GM23338 (cell line): ENCODE data around the gene USH1C. TPM values are rescaled to one million over a fixed set of nuclear protein-coding genes. Genes with fewer than 3 reads are reported as not detected.

ENCODE experiments used
- ATAC-seq: fragments of 200-7000 bp; cut with Tn5 transposase; 3 replicates; pipeline ENCODE4 v1.9.1; 2020
- DNase-seq: peaks from one replicate; pipeline ENCODE4 v3.0.0-alpha.2; 2015; ENCODE audit warnings: low spot score
- H2AFZ ChIP-seq: fragments of 200-600 bp; sonication (generic); 2 replicates; pipeline ENCODE4 v1.8.0; 2016; ENCODE audit warnings: antibody characterized with exemption, mild to moderate bottlenecking, moderate library complexity
- H3F3A ChIP-seq: fragments of 200-600 bp; sonication (generic); replicated peaks from 2 replicates; pipeline ENCODE4 v1.8.0; 2017; ENCODE audit warnings: antibody characterized with exemption, mixed run types, low read depth
- H3K27ac ChIP-seq: fragments of 200-600 bp; sonication (generic); 2 replicates; pipeline ENCODE4 v1.6.1; 2016; ENCODE audit warnings: low read depth
- H3K27me3 ChIP-seq: fragments of 200-600 bp; sonication (generic); 2 replicates; pipeline ENCODE4 v1.8.0; 2016; ENCODE audit warnings: mild to moderate bottlenecking, mixed run types, moderate library complexity; ENCODE audit not compliant: insufficient read depth
- H3K36me3 ChIP-seq: fragments of 200-600 bp; sonication (generic); 2 replicates; pipeline ENCODE4 v1.8.0; 2016; ENCODE audit warnings: mild to moderate bottlenecking; ENCODE audit not compliant: insufficient read depth
- H3K4me1 ChIP-seq: fragments of 200-600 bp; sonication (generic); 2 replicates; pipeline ENCODE4 v1.8.0; 2016; ENCODE audit warnings: mild to moderate bottlenecking, moderate library complexity; ENCODE audit not compliant: insufficient read depth
- H3K4me2 ChIP-seq: fragments of 200-600 bp; sonication (generic); 2 replicates; pipeline ENCODE4 v1.7.1; 2017; ENCODE audit warnings: mixed run types
- H3K4me3 ChIP-seq: fragments of 200-600 bp; sonication (generic); 2 replicates; pipeline ENCODE4 v1.6.1; 2016; ENCODE audit warnings: mixed run types
- H3K79me2 ChIP-seq: fragments of 200-600 bp; sonication (generic); replicated peaks from 2 replicates; pipeline ENCODE4 v1.8.0; 2017; ENCODE audit warnings: mild to moderate bottlenecking; ENCODE audit not compliant: insufficient read depth
- H3K9me2 ChIP-seq: fragments of 200-600 bp; sonication (generic); 2 replicates; pipeline ENCODE4 v1.8.0; 2017; ENCODE audit not compliant: insufficient read depth
- H4K20me1 ChIP-seq: fragments of 200-600 bp; sonication (generic); replicated peaks from 2 replicates; pipeline ENCODE4 v1.8.0; 2017; ENCODE audit warnings: mild to moderate bottlenecking; ENCODE audit not compliant: insufficient read depth
- H3K27ac Mint-ChIP-seq: 2 replicates; pipeline ENCODE4 v1.8.0; 2020; ENCODE audit warnings: inconsistent platforms, mild to moderate bottlenecking, moderate library complexity, mixed read lengths
- H3K27me3 Mint-ChIP-seq: 3 replicates; pipeline ENCODE4 v1.8.0; 2022; ENCODE audit warnings: low read depth, mild to moderate bottlenecking, moderate library complexity, mixed read lengths, inconsistent platforms; ENCODE audit not compliant: insufficient read depth, poor library complexity
- H3K36me3 Mint-ChIP-seq: 3 replicates; pipeline ENCODE4 v1.8.0; 2021; ENCODE audit warnings: low read depth, mild to moderate bottlenecking, inconsistent platforms, moderate library complexity, mixed read lengths
- H3K4me1 Mint-ChIP-seq: 3 replicates; pipeline ENCODE4 v1.8.0; 2020; ENCODE audit warnings: mild to moderate bottlenecking, inconsistent platforms, mixed read lengths
- H3K4me3 Mint-ChIP-seq: 3 replicates; pipeline ENCODE4 v1.8.0; 2021; ENCODE audit warnings: moderate library complexity, mild to moderate bottlenecking, inconsistent platforms, mixed read lengths
- H3K9me3 Mint-ChIP-seq: 3 replicates; pipeline ENCODE4 v1.8.0; 2020; ENCODE audit warnings: moderate library complexity, mild to moderate bottlenecking, inconsistent platforms, mixed read lengths
- CREB1 ChIP-seq: fragments of 250-450 bp; sonication (Bioruptor Pico); IDR thresholded peaks from 2 replicates; pipeline ENCODE4 v1.5.0; 2020; ENCODE audit warnings: low read depth, mild to moderate bottlenecking, moderate library complexity
- EZH2 ChIP-seq: fragments of 200-600 bp; sonication (generic); IDR thresholded peaks from one replicate; pipeline ENCODE4 v1.8.0; 2017; ENCODE audit warnings: antibody characterized with exemption, mild to moderate bottlenecking, low read depth; ENCODE audit not compliant: unreplicated experiment
- JUNB ChIP-seq: IDR thresholded peaks from one replicate; pipeline ENCODE4 v1.6.1; 2016; ENCODE audit warnings: antibody characterized with exemption; ENCODE audit not compliant: unreplicated experiment
- STAT1 ChIP-seq: IDR thresholded peaks from one replicate; pipeline ENCODE4 v1.6.1; 2016; ENCODE audit warnings: antibody characterized with exemption; ENCODE audit not compliant: unreplicated experiment
- polyA plus RNA-seq: library from polyadenylated mRNA; unstranded; fragments of >200 nt; fragmentation: Nextera tagmentation; extraction: Ambion mirVana; gene quantifications from 2 replicates; pipeline ENCODE4 v1.2.1, GENCODE V29; 2016
- total RNA-seq: library from RNA; depleted of rRNA; stranded (reverse); fragments of >200 nt; shearing (Covaris generic); gene quantifications from 2 replicates; pipeline ENCODE4 v1.2.3, GENCODE V29; 2014
- TF ChIP-seq, protein P1 (sequence below): fragments of 250-450 bp; sonication (Bioruptor Pico); IDR thresholded peaks from 2 replicates; pipeline ENCODE4 v1.5.0; 2020; ENCODE audit warnings: mild to moderate bottlenecking, moderate library complexity
- TF ChIP-seq, protein P2 (sequence below), 2 experiments: fragments of 200-600 bp in 1 of 2; sonication (generic) in 1 of 2; conservative IDR thresholded peaks; 2 replicates each; pipeline versions ENCODE4 v1.5.1 to v1.6.1; 2016 to 2017; ENCODE audit warnings: antibody characterized with exemption in 2 of 2, low read depth in 2 of 2, mild to moderate bottlenecking in 2 of 2, moderate library complexity in 1 of 2
- TF ChIP-seq, protein P3 (sequence below): IDR thresholded peaks from 2 replicates; pipeline ENCODE4 v1.6.1; 2016; ENCODE audit warnings: antibody characterized with exemption

The USH1C gene
- total and polyA plus RNA-seq, 2 experiments from 2014 or later = 1.3 to 1.8 TPM

DNA sequence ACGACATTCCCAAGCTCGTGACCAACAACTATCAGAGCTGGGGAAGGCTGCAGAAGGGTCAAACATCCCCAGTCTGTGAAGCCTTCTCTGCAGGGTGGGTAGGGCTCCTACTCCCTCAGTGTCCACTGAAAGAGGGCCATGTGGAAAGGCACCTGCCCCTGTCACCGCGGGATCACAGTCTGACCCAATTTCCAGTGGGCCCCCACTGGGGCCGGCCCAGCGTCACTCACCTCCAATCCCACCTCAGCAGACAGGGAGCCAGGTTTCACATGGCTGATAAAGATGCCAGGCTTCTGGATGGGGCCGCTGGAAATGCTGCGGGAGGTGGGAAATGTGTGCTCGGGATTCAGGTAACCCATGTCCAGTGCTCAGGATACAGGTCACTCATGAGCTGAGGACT lies 20.0 kb downstream of the USH1C start (continued):
- TF ChIP-seq, protein P1, sequence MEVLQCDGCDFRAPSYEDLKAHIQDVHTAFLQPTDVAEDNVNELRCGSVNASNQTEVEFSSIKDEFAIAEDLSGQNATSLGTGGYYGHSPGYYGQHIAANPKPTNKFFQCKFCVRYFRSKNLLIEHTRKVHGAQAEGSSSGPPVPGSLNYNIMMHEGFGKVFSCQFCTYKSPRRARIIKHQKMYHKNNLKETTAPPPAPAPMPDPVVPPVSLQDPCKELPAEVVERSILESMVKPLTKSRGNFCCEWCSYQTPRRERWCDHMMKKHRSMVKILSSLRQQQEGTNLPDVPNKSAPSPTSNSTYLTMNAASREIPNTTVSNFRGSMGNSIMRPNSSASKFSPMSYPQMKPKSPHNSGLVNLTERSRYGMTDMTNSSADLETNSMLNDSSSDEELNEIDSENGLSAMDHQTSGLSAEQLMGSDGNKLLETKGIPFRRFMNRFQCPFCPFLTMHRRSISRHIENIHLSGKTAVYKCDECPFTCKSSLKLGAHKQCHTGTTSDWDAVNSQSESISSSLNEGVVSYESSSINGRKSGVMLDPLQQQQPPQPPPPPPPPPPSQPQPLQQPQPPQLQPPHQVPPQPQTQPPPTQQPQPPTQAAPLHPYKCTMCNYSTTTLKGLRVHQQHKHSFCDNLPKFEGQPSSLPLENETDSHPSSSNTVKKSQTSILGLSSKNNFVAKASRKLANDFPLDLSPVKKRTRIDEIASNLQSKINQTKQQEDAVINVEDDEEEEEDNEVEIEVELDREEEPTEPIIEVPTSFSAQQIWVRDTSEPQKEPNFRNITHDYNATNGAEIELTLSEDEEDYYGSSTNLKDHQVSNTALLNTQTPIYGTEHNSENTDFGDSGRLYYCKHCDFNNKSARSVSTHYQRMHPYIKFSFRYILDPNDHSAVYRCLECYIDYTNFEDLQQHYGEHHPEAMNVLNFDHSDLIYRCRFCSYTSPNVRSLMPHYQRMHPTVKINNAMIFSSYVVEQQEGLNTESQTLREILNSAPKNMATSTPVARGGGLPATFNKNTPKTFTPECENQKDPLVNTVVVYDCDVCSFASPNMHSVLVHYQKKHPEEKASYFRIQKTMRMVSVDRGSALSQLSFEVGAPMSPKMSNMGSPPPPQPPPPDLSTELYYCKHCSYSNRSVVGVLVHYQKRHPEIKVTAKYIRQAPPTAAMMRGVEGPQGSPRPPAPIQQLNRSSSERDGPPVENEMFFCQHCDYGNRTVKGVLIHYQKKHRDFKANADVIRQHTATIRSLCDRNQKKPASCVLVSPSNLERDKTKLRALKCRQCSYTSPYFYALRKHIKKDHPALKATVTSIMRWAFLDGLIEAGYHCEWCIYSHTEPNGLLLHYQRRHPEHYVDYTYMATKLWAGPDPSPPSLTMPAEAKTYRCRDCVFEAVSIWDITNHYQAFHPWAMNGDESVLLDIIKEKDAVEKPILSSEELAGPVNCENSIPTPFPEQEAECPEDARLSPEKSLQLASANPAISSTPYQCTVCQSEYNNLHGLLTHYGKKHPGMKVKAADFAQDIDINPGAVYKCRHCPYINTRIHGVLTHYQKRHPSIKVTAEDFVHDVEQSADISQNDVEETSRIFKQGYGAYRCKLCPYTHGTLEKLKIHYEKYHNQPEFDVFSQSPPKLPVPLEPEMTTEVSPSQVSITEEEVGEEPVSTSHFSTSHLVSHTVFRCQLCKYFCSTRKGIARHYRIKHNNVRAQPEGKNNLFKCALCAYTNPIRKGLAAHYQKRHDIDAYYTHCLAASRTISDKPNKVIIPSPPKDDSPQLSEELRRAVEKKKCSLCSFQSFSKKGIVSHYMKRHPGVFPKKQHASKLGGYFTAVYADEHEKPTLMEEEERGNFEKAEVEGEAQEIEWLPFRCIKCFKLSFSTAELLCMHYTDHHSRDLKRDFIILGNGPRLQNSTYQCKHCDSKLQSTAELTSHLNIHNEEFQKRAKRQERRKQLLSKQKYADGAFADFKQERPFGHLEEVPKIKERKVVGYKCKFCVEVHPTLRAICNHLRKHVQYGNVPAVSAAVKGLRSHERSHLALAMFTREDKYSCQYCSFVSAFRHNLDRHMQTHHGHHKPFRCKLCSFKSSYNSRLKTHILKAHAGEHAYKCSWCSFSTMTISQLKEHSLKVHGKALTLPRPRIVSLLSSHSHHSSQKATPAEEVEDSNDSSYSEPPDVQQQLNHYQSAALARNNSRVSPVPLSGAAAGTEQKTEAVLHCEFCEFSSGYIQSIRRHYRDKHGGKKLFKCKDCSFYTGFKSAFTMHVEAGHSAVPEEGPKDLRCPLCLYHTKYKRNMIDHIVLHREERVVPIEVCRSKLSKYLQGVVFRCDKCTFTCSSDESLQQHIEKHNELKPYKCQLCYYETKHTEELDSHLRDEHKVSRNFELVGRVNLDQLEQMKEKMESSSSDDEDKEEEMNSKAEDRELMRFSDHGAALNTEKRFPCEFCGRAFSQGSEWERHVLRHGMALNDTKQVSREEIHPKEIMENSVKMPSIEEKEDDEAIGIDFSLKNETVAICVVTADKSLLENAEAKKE (CRISPR knock-in tag) = no peak
- TF ChIP-seq STAT1 (no peak), EZH2 (no peak), JUNB (no peak), CREB1 (CRISPR knock-in tag) (no peak)
- TF ChIP-seq, protein P2, sequence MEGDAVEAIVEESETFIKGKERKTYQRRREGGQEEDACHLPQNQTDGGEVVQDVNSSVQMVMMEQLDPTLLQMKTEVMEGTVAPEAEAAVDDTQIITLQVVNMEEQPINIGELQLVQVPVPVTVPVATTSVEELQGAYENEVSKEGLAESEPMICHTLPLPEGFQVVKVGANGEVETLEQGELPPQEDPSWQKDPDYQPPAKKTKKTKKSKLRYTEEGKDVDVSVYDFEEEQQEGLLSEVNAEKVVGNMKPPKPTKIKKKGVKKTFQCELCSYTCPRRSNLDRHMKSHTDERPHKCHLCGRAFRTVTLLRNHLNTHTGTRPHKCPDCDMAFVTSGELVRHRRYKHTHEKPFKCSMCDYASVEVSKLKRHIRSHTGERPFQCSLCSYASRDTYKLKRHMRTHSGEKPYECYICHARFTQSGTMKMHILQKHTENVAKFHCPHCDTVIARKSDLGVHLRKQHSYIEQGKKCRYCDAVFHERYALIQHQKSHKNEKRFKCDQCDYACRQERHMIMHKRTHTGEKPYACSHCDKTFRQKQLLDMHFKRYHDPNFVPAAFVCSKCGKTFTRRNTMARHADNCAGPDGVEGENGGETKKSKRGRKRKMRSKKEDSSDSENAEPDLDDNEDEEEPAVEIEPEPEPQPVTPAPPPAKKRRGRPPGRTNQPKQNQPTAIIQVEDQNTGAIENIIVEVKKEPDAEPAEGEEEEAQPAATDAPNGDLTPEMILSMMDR (conservative IDR thresholded peaks at IDR 0.05; ENCODE audit: low read depth in 2 of 2) = no peak

DNA sequence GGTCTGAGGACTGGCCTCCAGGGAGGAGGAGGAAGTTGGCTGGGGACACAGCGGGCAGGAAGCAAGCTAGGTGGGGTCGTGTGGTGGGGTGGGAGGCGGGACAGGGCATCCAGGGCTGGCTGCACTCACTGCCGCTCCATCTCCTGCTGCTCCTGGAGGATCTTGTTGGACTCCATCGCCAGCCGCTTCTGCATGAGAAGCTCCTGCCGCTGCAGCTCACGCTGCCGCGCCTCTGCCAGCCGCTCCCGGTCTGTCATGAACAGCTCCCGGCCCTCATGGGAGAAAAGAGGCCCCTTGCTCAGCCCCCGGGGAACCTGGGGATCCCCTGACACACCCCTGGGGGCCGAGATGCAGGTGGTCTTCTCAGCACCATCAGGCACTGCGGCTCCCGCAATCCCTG lies 21.6 kb downstream of the USH1C start:
- Histone ChIP-seq H3K27ac (no peak overlapping the region), H2AFZ (no peak overlapping the region), H3K79me2 (no peaks in the 10 kb centered on the region), H3F3A (no peaks in the 10 kb centered on the region), H3K36me3 (no peaks in the 10 kb centered on the region), H3K9me2 (0 out of 2 replicates have a peak, but pooled peaks cover 5% of the 10 kb centered on the region), H3K4me1 (peaks cover 14% of the 10 kb centered on the region; the same call in 1 of the 2 replicates), H3K27me3 (no peaks in the 10 kb centered on the region), H3K4me3 (no peak overlapping the region), H3K4me2 (no peak overlapping the region), H4K20me1 (no peaks in the 10 kb centered on the region)
- Mint-ChIP-seq H3K4me1 (peaks cover 18% of the 10 kb centered on the region), H3K27ac (no peak overlapping the region), H3K36me3 (peaks cover 5% of the 10 kb centered on the region; the same call in 2 of the 3 replicates), H3K9me3 (no peaks in the 10 kb centered on the region; the same call in 2 of the 3 replicates), H3K4me3 (no peak overlapping the region), H3K27me3 (peaks cover 10% of the 10 kb centered on the region)
- DNase-seq (no peak), ATAC-seq (no peak)
- TF ChIP-seq, protein P3, sequence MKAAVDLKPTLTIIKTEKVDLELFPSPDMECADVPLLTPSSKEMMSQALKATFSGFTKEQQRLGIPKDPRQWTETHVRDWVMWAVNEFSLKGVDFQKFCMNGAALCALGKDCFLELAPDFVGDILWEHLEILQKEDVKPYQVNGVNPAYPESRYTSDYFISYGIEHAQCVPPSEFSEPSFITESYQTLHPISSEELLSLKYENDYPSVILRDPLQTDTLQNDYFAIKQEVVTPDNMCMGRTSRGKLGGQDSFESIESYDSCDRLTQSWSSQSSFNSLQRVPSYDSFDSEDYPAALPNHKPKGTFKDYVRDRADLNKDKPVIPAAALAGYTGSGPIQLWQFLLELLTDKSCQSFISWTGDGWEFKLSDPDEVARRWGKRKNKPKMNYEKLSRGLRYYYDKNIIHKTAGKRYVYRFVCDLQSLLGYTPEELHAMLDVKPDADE = no peak
- TF ChIP-seq, protein P2 (conservative IDR thresholded peaks at IDR 0.05; ENCODE audit: low read depth in 2 of 2) = no peak
